ENCODE results near the gene WFDC11. TPM values are rescaled to one million over a fixed set of nuclear protein-coding genes. Genes with fewer than 3 reads are reported as not detected.

The WFDC11 gene
- total RNA-seq, 2 experiments from 2014 or later = not detected

DNA sequence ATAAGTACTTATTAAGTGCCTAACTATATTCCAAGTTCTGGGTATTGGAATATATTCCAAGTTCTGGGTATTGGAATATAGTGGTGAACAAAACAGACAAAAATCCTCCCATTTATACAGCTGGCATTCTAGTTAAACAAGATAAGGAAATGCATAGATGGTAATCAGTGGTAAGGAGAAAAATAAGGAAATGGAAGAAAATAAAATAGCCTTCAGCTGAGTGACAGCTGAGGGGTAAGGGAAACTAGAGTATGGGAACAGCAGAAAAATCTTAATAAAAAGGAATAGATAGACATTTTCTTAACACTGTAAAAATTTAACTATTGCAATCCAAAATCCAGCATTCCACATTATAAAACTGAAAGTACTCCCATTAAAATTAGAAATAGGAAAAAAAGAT is 57.7 kb downstream of the WFDC11 start:
- POLR2A ChIA-PET = no interaction called here
- DNase-seq = no peak
- CTCF ChIA-PET = interaction anchor here (1.1 to 3.1 kb wide), 2 partner anchors 17 to 159 kb away, joined by 3 to 16 read pairs; partner anchors contain the start of gene WFDC10A
- Mint-ChIP-seq H3K9me3 (peaks cover 5% of the 10 kb centered on the region), H3K36me3 (no peaks in the 10 kb centered on the region), H3K4me3 (no peak overlapping the region), H3K27me3 (peaks cover 24% of the 10 kb centered on the region), H3K27ac (no peak overlapping the region), H3K4me1 (ENCODE audit: low read depth) (peaks cover 15% of the 10 kb centered on the region)
- intact Hi-C loops (cut with micrococcal nuclease) = no loop called here

DNA sequence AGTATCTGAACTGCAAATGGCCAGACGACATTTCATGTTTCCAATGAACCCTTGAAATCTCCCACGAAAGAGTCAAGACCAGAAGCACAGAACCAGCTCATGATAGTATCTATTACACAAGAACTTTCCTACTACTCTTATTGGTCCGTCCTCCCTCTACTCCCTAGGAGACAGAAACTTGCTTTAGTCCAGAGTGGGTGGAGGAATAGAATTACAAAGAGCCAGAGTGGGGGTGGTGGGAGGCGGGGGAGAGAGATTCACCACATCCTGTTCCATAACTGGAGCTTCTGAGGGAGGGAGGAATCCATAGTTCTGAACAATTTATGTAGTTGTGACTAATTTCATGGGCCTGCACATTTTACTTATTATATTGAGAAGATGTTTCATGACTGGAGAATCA is 59.0 kb downstream of the WFDC11 start:
- peak; percentile 82 for DNase-seq
- Mint-ChIP-seq H3K36me3 (peaks cover 3% of the 10 kb centered on the region), H3K27me3 (peaks cover 28% of the 10 kb centered on the region), H3K4me3 (no peak overlapping the region), H3K27ac (no peak overlapping the region), H3K4me1 (ENCODE audit: low read depth) (peaks cover 17% of the 10 kb centered on the region), H3K9me3 (peaks cover 12% of the 10 kb centered on the region)
- intact Hi-C loops (cut with micrococcal nuclease) = loop anchor here (1.0 kb wide), 1 partner anchor 141 kb away; no protein-coding TSS in a partner anchor
- CTCF ChIA-PET = interaction anchor here (1.2 to 3.1 kb wide), 2 partner anchors 18 to 160 kb away, joined by 6 to 16 read pairs; partner anchors contain the start of gene WFDC10A
- POLR2A ChIA-PET = interaction anchor here (0.9 kb wide), 1 partner anchor 140 kb away, joined by 3 read pairs; no protein-coding TSS in a partner anchor

DNA sequence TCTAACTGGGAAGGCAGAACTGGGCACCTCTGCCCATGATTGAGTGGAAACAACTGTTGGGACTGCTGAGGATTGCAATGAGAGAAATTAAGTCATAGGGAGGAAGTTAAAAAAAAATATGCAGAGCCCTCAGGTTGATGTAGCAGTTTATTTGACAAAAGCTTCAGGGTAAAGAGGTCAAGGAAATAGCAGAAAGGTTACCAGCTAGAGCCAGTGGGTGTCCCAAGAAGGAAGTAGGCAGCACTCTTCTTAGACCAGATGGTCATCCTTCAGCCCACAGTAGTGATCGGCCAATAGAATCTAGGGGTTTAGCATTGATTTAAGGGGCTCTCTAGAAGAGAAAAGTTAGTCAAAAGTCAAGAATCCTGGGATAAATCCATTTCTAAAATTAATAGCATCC is 62.2 kb downstream of the WFDC11 start:
- peaks cover 6% of the 10 kb centered on the region for H3K36me3 Mint-ChIP-seq
- peaks cover 19% of the 10 kb centered on the region for H3K4me1 Mint-ChIP-seq (ENCODE audit: low read depth)
- CTCF ChIA-PET = interaction anchor here (0.7 to 1.2 kb wide), 2 partner anchors 22 to 166 kb away, joined by 3 to 4 read pairs; partner anchors contain the start of gene WFDC10A
- no peak overlapping the region for H3K27ac Mint-ChIP-seq
- no peak overlapping the region for H3K4me3 Mint-ChIP-seq
- no peak for DNase-seq
- H3K9me3 Mint-ChIP-seq = peaks cover 24% of the 10 kb centered on the region
- H3K27me3 Mint-ChIP-seq = peaks cover 25% of the 10 kb centered on the region
- POLR2A ChIA-PET = no interaction called here
- intact Hi-C loops (cut with micrococcal nuclease) = no loop called here

Small RNA genes within 50 kb of the gene (microRNA-seq; reads per million reads assigned to microRNA genes)
- gene MIR3617 (ENCODE audit: borderline microRNAs expressed, borderline number of aligned reads, borderline replicate concordance) = not detected

Other genes starting within 250 kb of the WFDC11 start
- under 1 TPM; 0.38 to 0.92 TPM for gene WFDC2, start 200.5 kb downstream of the WFDC11 start, total RNA-seq
- not detected for gene SPINT3, start 154.6 kb downstream of the WFDC11 start, total RNA-seq
- not detected for gene WFDC6, start 130.8 kb downstream of the WFDC11 start, total RNA-seq
- gene EPPIN, start 122.8 kb downstream of the WFDC11 start, total RNA-seq = not detected
- not detected for gene WFDC8, start 91.0 kb downstream of the WFDC11 start, total RNA-seq
- not detected for gene WFDC10A, start 40.5 kb downstream of the WFDC11 start, total RNA-seq
- not detected for gene WFDC9, start 39.0 kb downstream of the WFDC11 start, total RNA-seq
- gene WFDC13, start 31.8 kb upstream of the WFDC11 start, total RNA-seq = not detected
- not detected for gene WFDC10B, start 34.8 kb upstream of the WFDC11 start, total RNA-seq
- not detected for gene SPINT4, start 52.1 kb upstream of the WFDC11 start, total RNA-seq
- not detected for gene WFDC3, start 121.6 kb upstream of the WFDC11 start, total RNA-seq
- 10 to 100 TPM; 24.9 to 27.0 TPM for gene DNTTIP1, start 121.7 kb upstream of the WFDC11 start, total RNA-seq
- gene UBE2C, start 142.4 kb upstream of the WFDC11 start, total RNA-seq = 100 to 1,000 TPM; 192 to 196 TPM
- not detected for gene TNNC2, start 157.1 kb upstream of the WFDC11 start, total RNA-seq
- gene SNX21, start 163.6 kb upstream of the WFDC11 start, total RNA-seq = 1 to 10 TPM; 1.8 to 2.2 TPM
- gene ACOT8, start 187.2 kb upstream of the WFDC11 start, total RNA-seq = 10 to 100 TPM; 25.5 to 29.0 TPM
- 1 to 10 TPM; 4.7 TPM for gene ZSWIM3, start 187.4 kb upstream of the WFDC11 start, total RNA-seq
- 1 to 10 TPM; 7.7 to 8.1 TPM for gene ZSWIM1, start 211.0 kb upstream of the WFDC11 start, total RNA-seq
- under 1 TPM; 0.50 to 0.63 TPM for gene SPATA25, start 217.4 kb upstream of the WFDC11 start, total RNA-seq
- gene NEURL2, start 221.0 kb upstream of the WFDC11 start, total RNA-seq = 1 to 10 TPM; 2.3 to 2.5 TPM
- 10 to 100 TPM; 49.8 to 54.8 TPM for gene CTSA, start 221.1 kb upstream of the WFDC11 start, total RNA-seq
- gene PLTP, start 241.9 kb upstream of the WFDC11 start, total RNA-seq = 1 to 10 TPM; 9.4 to 9.5 TPM